GM21515 (cell line): Measurements from ENCODE around the gene CDH12.

Experiments used
- ATAC-seq: cut with Tn5 transposase; IDR thresholded peaks from one replicate; pipeline ENCODE4 v1.9.1; 2021; ENCODE audit not compliant: unreplicated experiment

The CDH12 gene

GRCh38 chr5:21784487-21784886 lies 1068.7 kb downstream of the CDH12 start:
- ATAC-seq, result no peak

- ATAC-seq, result no peak
Measured at GRCh38 chr5:21783074-21783679, 1070.0 kb downstream of the CDH12 start.

GRCh38 chr5:21776466-21776865 lies 1076.7 kb downstream of the CDH12 start:
- no peak for ATAC-seq

GRCh38 chr5:21774801-21775200 lies 1078.3 kb downstream of the CDH12 start:
- no peak for ATAC-seq

GRCh38 chr5:21774281-21774680 lies 1078.9 kb downstream of the CDH12 start:
- no peak for ATAC-seq

GRCh38 chr5:21773456-21773855 lies 1079.7 kb downstream of the CDH12 start:
- ATAC-seq, result no peak

GRCh38 chr5:21765406-21765805 lies 1087.7 kb downstream of the CDH12 start:
- no peak for ATAC-seq

GRCh38 chr5:21739096-21739495 lies 1114.0 kb downstream of the CDH12 start:
- no peak for ATAC-seq

GRCh38 chr5:21723500-21723899 lies 1129.6 kb downstream of the CDH12 start:
- ATAC-seq, result no peak

GRCh38 chr5:21711866-21712758 lies 1141.0 kb downstream of the CDH12 start:
- ATAC-seq, result no peak

- no peak for ATAC-seq
Measured at GRCh38 chr5:21709770-21710169, 1143.4 kb downstream of the CDH12 start.

GRCh38 chr5:21704974-21705668 lies 1148.0 kb downstream of the CDH12 start:
- no peak for ATAC-seq

- no peak for ATAC-seq
Measured at GRCh38 chr5:21701317-21701716, 1151.8 kb downstream of the CDH12 start.
